Measurements from ENCODE around the gene TMEM117.

DNA sequence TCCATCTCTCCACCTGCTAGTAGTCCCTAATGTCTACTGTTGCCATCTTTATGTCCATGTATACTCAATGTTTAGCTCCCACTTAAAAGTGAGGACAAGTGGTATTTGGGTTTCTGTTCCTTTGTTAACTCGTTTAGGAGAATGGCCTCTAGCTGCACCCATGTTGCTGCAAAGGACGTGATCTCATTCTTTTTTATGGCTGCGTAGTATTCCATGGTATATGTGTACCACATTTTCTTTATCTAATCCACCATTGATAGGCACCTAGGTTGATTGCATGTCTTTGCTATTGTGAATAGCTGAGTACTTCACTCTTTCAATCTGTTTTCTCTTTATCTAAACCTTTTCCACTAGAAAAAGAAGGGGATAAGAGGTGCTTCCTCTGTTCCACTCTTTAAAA, 130.0 kb downstream of the TMEM117 start:
- TF ChIP-seq, protein P1, sequence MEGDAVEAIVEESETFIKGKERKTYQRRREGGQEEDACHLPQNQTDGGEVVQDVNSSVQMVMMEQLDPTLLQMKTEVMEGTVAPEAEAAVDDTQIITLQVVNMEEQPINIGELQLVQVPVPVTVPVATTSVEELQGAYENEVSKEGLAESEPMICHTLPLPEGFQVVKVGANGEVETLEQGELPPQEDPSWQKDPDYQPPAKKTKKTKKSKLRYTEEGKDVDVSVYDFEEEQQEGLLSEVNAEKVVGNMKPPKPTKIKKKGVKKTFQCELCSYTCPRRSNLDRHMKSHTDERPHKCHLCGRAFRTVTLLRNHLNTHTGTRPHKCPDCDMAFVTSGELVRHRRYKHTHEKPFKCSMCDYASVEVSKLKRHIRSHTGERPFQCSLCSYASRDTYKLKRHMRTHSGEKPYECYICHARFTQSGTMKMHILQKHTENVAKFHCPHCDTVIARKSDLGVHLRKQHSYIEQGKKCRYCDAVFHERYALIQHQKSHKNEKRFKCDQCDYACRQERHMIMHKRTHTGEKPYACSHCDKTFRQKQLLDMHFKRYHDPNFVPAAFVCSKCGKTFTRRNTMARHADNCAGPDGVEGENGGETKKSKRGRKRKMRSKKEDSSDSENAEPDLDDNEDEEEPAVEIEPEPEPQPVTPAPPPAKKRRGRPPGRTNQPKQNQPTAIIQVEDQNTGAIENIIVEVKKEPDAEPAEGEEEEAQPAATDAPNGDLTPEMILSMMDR (IDR thresholded peaks at IDR 0.05; ENCODE audit: low read length), result no peak
- TF ChIP-seq EZH2 (IDR thresholded peaks at IDR 0.05; ENCODE audit: borderline replicate concordance, low read length), result no peak

Measured in OCI-LY1 (cell line).